Cardiac septum (tissue), 1 donor: ENCODE results near the gene PM20D2. TPM values are rescaled to one million over a fixed set of nuclear protein-coding genes. Genes with fewer than 3 reads are reported as not detected.

Experiments
- DNase-seq: peaks from one replicate; pipeline ENCODE4 v3.0.0-alpha.2; 2020; ENCODE audit warnings: low spot score
- intact Hi-C: fragments of 100-400 bp; cut with DNase I; formaldehyde crosslinking; loops from one replicate; pipeline ENCODE4 v1.14.0; 2022
- total RNA-seq: library from RNA; stranded (reverse); fragmentation: NEBNext Ultra II Directional; extraction: Animal tissue kit (Norgen Biotek cat#: 25700); gene quantifications from one replicate; pipeline ENCODE4 v1.2.1, GENCODE V29; 2021
- donor health status: DM: no; HTN: no; CAD: no.

Gene PM20D2
- total RNA-seq, 1 donor from 2014 or later, result 13.0 TPM

DNA sequence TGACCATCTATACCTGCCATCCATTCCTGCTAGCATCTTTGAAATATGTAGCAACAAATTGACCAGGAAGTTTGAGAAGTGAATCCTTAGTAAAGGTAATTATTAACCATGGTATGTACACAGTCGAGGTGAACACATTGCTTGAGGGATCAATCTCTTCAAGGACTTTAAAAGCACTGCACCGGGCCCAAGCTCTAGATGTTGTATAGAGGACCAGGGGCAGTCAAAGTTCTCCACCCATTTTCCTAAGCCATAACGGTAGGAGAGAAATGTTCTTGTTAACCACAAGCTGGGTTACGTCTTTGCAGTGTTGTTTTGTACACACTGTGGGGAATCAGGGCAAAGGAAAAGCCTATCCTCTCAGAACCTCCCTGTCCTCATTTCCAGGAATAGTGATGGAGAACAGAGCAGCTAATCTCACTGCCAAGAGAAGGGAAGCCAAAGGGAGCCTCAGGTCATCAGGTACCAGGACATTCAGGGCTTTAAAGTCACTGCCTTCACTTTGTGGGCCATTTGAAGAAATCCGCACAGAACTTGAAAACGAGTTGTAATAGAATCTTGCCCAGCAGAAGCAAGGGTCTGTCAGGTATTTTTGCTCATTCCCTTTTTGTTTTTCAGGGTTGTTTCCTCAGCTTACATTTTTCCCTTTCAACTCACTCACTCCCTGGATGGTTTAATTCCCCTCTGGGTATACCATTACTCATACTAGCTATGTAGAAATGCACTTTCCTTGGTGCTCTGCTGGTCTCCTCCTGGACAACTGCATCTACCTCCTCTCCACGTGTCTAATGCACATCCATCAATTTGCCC is 5.3 kb upstream of the PM20D2 start:
- DNase-seq, result no peak
- intact Hi-C loops, result loop anchor here (10.0 kb wide), 1 partner anchor 214 kb away; the partner anchor contains the start of gene UBE2J1

DNA sequence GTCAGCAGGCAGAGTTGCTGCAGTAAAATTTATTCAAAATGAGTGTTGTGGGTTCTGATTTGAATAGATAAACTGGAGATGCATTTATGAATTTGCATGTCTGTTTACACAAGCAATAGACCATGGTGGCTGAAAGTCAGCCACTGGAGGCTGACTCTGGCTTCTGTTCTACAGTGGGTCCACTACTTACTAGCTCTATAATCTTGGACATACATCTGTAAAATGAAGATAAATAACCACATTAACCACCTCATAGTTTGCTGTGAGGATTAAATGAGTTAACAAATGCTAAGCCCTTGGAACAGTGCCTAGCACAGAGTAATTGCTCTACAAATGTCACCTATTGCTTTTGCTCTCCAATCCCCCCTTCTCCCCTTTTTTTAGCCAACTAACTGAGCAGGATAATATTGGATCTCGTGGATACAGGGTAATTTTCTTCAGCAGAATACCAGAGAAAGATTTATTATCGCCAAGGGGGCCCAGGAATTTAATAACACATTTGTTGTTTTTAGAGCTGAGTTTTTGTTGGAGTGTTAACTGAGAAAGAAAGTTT is 1.4 kb upstream of the PM20D2 start:
- DNase-seq, result no peak
- intact Hi-C loops, result loop anchor here (10.0 kb wide), 1 partner anchor 210 kb away; the partner anchor contains the start of gene UBE2J1

DNA sequence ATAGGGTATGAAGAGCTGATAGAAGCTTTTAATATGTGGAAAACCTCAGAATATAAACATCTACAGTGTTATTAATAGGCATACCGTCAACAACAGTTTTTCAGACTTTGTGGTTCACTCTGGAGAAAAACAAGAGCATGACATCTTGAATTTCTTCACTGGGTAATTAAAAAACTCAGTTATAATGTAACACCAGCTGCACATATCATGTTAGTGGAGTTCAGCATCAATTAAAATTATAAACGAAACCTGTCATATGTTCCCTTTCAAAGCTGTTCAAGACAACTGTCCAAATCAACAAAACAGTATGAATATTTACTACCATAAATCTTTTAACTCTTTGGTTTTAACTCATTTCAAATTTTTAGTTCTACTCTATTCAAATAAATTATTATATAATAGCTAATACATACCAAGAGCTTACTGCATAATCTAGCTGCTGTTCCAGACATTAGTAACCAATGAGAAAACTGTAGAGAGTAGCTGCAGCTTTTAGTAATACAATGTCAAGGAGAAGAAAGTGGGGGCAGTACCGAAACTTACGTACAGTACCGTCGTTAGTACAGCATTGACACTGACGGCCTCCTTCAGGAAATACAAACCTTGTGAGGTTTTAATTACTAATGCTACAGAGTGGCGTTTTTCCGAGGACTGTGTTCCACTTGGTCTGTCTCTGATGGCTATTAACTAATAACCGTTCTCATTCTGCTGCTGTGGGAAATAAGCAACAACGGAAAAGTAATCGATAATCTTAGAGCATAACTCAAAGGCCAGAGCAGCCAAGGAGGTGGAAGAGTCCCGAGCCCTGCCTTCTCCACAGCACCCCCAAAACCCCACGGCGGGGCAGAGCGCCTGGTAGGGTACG is 532 bp upstream of the PM20D2 start:
- intact Hi-C loops, result loop anchor here (10.0 kb wide), 1 partner anchor 209 kb away; the partner anchor contains the start of gene UBE2J1
- no peak for DNase-seq

DNA sequence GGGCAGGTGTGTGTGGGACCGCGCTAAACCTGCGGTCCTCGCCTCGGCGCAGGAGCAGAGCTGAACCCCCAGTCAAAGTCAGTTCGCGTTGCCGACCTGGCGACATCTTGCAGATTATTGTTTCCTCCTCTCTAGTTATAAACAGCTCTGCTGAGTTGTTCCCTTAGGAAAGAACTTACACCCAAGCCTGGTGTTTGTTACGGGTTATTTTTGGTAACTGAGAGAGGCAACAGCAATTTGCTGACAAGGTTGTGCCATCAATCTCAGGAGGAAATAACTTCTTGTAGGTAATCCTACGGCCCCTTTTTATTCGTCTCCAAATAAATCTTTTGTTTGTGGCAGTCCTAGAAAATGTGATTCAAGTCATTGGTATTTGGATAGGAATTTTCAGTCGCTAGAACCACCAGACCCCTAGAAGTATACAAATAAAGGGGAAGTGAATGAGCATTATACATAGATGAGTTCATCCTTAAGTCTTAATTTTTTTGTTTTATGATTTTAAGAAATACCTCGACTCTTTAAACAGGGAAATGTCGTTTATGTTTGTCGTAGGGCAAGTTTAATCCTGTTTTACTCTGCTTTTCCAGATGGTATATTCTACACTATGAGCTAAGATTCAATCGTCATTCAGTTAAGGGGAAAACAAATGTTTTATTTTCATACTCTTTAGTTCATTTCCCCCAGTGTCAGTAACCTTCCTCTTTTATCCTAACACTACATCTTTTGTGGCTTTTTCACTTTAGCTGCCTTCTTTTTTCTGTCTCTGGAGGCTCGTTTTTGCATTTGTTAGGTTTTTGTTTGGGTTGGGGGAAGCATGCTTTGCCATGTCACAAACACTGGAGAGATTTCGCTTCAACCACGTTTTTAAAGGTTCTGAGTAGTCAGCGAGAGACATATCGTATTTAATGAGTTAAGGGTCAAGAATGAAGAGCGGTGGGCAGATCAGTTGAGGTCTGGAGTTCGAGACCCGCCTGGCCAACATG is 1.2 kb downstream of the PM20D2 start:
- DNase-seq, result no peak
- intact Hi-C loops, result loop anchor here (2.0 to 10.0 kb wide), 2 partner anchors 64 to 208 kb away; partner anchors contain the start of gene UBE2J1

DNA sequence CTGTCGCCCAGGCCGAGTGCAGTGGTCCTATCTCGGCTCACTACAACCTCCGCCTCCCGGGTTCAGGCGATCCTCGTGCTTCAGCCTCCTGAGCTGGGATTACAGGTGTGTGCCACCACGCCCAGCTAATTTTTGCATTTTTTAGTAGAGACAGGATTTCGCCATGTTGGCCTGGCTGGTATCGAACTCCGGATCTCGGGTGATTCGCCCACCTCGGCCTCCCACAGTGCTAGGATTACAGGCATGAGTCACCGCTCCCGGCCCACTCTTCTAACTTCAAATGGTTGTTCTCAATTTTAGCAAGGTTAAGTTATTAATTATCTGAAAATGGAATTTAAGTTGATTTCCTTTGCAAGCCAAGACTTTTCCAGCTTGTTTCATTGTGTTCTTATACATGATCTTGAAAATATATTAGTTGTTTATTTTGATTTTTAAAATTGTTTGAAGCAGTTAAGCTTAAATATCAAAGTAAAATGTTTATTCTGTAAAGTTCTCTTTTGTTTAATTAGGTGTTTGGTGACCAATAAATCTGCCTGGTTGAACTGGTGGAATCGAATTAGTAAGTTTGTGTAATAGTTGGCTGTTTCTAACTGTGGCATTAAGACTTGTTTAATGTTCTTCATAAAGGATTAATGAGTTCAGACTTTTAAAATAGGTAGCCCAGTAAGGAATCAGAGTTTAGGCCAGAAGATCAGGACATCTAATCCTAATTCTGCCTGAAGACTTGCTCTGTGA is 2.3 kb downstream of the PM20D2 start:
- DNase-seq, result no peak
- intact Hi-C loops, result loop anchor here (10.0 kb wide), 1 partner anchor 207 kb away; the partner anchor contains the start of gene UBE2J1

DNA sequence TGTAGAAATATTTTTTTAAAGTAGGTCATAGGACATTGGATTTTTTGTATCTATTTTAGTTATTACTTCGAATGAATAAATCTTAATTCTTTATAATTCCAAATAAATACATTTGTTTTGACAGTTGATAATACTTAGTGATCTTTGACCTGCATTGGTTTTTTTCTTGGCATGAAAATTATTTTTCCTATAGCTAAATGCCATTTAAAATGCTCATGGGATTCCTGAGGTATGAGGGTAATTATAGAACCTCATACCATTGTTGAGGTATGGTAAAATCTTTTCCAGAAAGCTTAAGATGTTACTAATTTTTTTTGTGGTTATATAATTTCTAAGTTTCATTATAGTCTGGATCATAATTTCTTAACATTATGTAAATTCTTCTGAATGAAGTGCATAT is 8.3 kb downstream of the PM20D2 start:
- intact Hi-C loops, result no loop called here
- DNase-seq, result no peak

DNA sequence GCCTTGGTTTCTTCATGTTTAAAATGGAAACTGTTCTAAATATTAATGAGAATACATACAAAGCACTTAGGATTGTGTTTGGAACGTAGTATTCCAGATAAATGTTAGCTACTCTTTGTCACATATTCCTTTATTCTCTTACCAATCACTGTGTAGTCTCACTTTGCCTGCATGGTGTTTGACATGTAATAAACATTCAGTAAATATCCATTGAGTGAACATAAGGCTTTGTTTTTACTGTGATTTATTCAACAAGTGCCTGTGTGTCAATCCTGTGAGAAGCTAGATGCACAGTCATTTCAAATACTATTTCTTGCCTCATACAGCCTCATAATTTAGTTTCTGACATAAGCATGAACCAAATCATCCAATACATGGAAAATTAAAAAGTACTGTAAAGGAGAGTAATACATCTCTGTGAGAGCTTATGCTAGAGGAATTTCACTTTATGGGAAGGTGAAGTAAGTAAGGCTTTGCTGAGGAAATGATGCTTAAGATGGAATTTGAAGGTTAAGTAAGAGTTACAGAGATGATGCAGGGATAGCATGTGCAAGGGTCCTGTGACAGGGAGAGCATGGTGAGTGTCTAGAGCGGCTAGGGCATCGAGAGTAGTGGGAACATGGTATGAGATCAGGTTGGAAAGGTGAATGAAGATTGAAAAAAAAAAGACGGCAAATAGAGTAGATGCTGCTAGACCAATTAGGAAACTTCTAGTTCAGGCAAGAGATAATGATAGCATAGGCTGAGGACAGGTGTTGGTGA is 14.7 kb downstream of the PM20D2 start:
- no peak for DNase-seq
- intact Hi-C loops, result loop anchor here (5.0 kb wide), 1 partner anchor 78 kb away; the partner anchor contains the start of gene PNRC1

DNA sequence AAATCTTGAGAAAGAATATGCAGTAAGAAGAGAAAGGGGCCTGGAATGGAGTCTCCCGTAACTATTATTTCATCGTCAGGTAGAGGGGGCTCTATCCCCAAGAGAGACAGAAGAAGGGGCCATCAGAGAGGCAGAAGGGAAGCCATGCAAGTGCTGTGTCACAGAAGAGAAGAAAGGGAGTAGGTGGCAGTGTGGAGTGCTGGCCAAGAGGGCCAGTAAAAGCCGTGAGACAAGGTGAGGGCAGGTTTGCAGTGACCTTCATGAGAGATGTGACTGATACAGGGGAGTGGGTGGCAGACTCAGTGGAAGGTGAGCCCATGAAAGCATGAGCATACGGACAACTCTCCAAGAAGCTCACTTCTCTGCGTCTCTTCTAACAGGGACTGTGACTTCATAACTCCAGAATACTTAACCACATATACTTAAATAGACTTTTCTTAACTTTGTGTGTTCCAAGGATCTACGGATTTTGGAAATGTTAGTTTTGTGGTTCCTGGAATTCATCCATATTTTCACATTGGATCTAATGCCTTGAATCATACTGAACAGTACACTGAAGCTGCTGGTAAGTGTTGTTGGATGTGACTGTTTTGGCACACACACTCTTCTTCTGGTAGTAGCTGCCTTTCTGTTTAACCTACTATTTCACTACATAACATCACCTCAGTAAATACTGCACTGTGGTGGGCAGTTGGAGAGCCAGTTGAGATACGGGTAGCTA is 15.6 kb downstream of the PM20D2 start:
- intact Hi-C loops, result loop anchor here (5.0 kb wide), 1 partner anchor 79 kb away; the partner anchor contains the start of gene PNRC1
- DNase-seq, result no peak

DNA sequence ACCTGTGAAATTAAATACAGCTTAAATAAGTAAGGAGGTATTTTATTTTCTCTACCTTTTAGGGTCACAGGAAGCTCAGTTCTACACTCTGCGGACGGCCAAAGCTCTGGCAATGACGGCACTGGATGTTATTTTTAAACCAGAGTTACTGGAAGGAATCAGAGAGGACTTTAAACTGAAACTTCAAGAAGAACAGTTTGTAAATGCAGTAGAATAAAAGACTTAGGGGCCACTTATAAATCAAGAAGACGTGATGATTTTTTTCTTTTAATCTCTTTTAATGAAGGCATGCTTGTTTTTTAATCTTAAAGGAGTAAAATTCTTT is 16.2 kb downstream of the PM20D2 start:
- no peak for DNase-seq

DNA sequence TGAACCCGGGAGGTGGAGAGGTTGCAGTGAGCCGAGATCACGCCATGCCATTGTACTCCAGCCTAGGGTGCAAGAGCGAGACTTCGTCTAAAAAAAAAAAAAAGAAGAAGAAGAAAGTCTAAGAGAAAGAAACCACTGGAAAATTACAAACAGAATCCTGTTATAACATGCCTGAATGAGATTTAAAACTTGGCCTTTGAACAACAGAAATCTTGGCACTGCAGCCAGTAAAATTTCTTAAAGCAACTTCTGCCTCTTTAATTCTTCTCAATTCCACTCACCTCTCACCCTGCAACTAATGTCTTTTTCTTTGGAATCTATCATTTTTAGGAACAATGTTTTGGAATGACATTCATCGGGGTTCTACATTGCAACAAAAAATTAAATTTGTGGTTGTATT is 26.3 kb downstream of the PM20D2 start:
- DNase-seq, result no peak
- intact Hi-C loops, result no loop called here

More for the DNA sequence above, 16.2 kb downstream of the PM20D2 start:
- intact Hi-C loops, result loop anchor here (5.0 kb wide), 1 partner anchor 80 kb away; the partner anchor contains the start of gene PNRC1

DNA sequence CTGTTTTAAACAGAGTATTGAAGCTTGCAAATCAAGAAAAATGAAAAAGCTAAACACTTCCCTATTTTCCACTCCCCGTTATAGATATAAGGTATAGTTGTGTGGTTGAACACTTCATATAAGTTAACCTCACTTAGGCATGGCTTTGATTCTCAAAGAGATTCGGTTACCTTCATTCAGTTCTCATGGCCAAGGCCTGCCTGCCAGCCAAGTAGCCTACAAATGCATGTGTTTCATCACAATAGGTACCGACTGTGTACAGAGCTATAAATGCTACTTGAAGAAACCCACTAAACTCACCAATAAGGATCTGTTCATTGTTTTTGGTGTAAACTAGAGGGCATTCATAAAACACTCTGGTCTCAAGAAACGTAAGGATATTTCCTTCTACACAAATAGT is 27.8 kb downstream of the PM20D2 start:
- intact Hi-C loops, result no loop called here
- DNase-seq, result no peak

DNA sequence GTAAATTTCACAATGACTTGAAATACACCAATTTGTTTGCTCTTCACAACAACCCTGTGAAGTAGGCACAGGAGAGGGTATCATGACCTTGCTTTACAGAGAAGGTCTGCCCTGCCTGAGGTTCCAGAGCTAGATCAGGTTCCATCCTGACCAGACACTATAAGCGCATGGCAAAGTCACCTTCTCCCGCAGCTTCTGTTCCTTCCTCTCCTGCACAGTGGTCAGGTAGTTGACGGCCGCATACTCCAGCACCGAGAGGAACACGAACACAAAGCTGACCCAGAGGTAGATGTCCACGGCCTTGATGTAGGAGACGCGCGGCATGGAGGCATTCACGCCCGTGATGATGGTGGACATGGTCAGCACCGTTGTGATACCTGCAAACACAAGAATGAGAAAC is 34.3 kb downstream of the PM20D2 start:
- no peak for DNase-seq
- intact Hi-C loops, result no loop called here

DNA sequence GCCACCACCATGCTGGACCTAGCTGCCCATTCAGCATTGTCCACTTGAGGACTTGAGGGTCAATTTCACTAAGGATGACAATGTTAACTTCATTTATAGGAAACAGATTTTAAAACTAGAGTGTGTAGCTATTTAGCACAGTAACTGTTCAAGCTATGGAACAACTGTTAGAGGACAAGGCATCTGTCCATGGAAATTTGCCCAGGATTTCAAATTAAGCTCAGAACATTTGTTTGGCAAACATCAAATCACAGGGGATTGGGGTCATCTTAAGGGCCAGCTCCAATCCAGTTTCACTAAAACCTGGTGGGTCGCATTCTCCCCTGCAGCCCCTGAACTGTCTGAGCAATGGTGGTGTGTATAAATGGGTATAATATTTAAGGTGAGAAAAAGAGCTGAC is 35.1 kb downstream of the PM20D2 start:
- no peak for DNase-seq
- intact Hi-C loops, result no loop called here

DNA sequence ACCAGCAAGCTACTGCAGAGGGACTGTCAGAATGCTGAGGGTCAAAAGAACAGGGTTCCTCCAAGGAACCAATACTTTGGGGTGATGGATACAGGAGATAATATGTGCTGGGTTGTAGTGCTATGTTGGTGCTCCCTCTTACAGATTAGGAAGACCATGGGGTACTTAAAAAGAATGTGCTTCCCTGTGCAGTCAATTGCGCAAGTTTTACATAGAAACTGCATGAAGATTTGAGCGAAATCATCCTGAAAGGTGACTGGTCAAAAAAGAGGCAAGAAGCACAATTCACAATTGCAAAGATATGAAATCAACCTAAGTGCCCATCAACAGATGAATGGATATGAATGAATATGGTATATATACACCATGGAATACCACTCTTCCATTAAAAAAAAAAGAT is 37.4 kb downstream of the PM20D2 start:
- intact Hi-C loops, result no loop called here

DNA sequence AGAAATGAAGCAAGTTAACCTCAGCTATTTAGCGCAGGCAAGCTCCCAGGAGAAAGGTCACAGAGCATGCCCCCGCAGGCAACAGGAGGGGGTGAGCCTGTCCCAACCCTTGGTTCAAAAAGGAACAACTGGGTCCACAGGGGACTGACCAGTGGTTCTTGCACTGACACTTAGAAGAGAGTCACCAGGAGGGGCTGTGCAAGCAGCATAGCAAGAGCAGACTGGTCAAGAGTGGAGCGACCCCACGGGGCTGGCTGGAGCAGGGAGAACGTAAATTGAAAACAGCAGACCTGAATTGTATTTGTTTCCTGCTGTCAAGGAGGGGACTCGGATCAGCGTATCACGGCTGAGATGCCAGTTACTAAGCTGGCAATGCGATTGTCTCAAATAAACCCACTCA is 38.5 kb downstream of the PM20D2 start:
- intact Hi-C loops, result no loop called here
- DNase-seq, result no peak

More for the DNA sequence above, 37.4 kb downstream of the PM20D2 start:
- DNase-seq, result no peak

DNA sequence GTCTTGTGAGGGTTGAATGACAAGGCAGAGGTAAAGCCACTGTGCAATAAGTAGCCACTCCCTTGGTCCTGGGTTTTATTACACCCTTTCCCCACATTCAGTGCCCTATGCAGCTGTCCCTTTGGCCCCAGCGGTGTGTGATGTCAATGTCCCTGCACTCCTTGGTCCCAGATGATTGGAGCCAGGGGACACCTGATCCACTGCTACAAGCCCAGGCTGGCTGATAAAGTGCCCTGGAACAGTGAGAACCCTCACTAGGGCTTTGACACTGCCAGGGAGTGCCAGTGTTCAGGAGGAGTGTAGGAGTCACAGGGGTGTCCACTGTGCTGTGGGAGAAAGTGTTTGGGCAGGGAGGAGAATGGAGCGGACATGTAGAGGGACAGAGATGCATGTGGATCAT is 40.9 kb downstream of the PM20D2 start:
- no peak for DNase-seq

DNA sequence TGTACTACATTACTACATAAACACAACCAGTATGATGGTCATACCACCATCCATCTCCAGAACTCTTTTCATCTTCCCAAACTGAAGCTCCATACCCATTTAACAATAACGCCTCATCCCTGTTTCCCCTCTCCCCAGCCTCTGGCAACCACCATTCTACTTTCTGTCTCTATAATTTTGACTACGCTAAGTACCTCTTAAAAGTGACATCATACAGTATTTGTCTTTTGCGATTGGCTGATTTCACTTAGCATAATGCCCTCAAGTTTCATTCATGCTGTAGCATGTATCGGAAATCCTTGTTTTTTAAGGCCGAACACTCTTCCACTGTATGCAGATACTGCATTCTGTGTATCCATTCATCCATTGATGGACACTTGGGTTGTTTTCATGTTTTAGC is 41.6 kb downstream of the PM20D2 start:
- intact Hi-C loops, result no loop called here
- no peak for DNase-seq

More for the DNA sequence above, 40.9 kb downstream of the PM20D2 start:
- intact Hi-C loops, result no loop called here
